SU-DHL-6 (cell line): Measurements from ENCODE around the gene LRCH2.

ENCODE experiments used
- H2AFZ ChIP-seq: fragments of 200-600 bp; sonication (generic); 2 replicates; pipeline ENCODE4 v1.6.1; 2014; ENCODE audit warnings: low read depth, mild to moderate bottlenecking, moderate library complexity, mixed read lengths, antibody characterized with exemption, low read length; ENCODE audit not compliant: severe bottlenecking
- H3F3A ChIP-seq: fragments of 200-600 bp; shearing (Covaris generic); 2 replicates; pipeline ENCODE4 v1.6.0; 2016; ENCODE audit warnings: antibody characterized with exemption, mild to moderate bottlenecking; ENCODE audit not compliant: insufficient read depth
- H3K27ac ChIP-seq: fragments of 200-600 bp; sonication (generic); 2 replicates; pipeline ENCODE4 v1.5.1; 2016; ENCODE audit warnings: low read depth, mild to moderate bottlenecking, low read length, moderate library complexity, mixed read lengths
- H3K27me3 ChIP-seq: fragments of 200-600 bp; sonication (generic), shearing (Covaris generic); 2 replicates; pipeline ENCODE4 v1.6.0; 2014; ENCODE audit warnings: mild to moderate bottlenecking, low read length
- H3K36me3 ChIP-seq: fragments of 200-600 bp; sonication (generic); 2 replicates; pipeline ENCODE4 v1.6.1; 2014; ENCODE audit warnings: mild to moderate bottlenecking, low read length, mixed read lengths
- H3K4me2 ChIP-seq: fragments of 300-600, 200-600 bp; shearing (Covaris generic), sonication (generic); 2 replicates; pipeline ENCODE4 v1.6.0; 2014; ENCODE audit warnings: low read length, low read depth, mild to moderate bottlenecking; ENCODE audit not compliant: poor library complexity, severe bottlenecking
- H3K4me3 ChIP-seq: fragments of 200-600 bp; sonication (generic); 2 replicates; pipeline ENCODE4 v1.5.1; 2014; ENCODE audit warnings: antibody characterized with exemption, low read length, mild to moderate bottlenecking, mixed read lengths; ENCODE audit not compliant: insufficient read depth, poor library complexity, severe bottlenecking
- H3K79me2 ChIP-seq: fragments of 200-600 bp; sonication (generic); 2 replicates; pipeline ENCODE4 v1.6.1; 2014; ENCODE audit warnings: mild to moderate bottlenecking, low read length, moderate library complexity; ENCODE audit not compliant: insufficient read depth
- H3K9ac ChIP-seq: fragments of 200-600 bp; sonication (generic); 2 replicates; pipeline ENCODE4 v1.7.0; 2014; ENCODE audit warnings: mild to moderate bottlenecking, low read length
- H3K9me2 ChIP-seq: fragments of 200-600 bp; sonication (generic); replicated peaks from 2 replicates; pipeline ENCODE4 v1.6.1; 2014; ENCODE audit warnings: low read length; ENCODE audit not compliant: insufficient read depth
- H3K9me3 ChIP-seq: fragments of 200-600 bp; sonication (generic); 2 replicates; pipeline ENCODE4 v1.6.1; 2014; ENCODE audit warnings: low read length, mixed read lengths; ENCODE audit not compliant: insufficient read depth
- H4K20me1 ChIP-seq: fragments of 200-600 bp; sonication (generic); 2 replicates; pipeline ENCODE4 v1.6.1; 2014; ENCODE audit warnings: low read depth, mild to moderate bottlenecking, antibody characterized with exemption, low read length, moderate library complexity, mixed read lengths
- EZH2phosphoT487 ChIP-seq: fragments of 200-600 bp; sonication (generic), shearing (Covaris generic); conservative IDR thresholded peaks from 2 replicates; pipeline ENCODE4 v1.6.1; 2018; ENCODE audit warnings: mild to moderate bottlenecking, antibody characterized with exemption, low read length, moderate library complexity, mixed read lengths
- TF ChIP-seq, protein P1 (sequence below): fragments of 200-600 bp; sonication (generic); IDR thresholded peaks from one replicate; pipeline ENCODE4 v1.5.1; 2017; ENCODE audit warnings: antibody characterized with exemption, mild to moderate bottlenecking, low read length, moderate library complexity; ENCODE audit not compliant: insufficient read depth, poor library complexity, severe bottlenecking

LRCH2 gene

DNA sequence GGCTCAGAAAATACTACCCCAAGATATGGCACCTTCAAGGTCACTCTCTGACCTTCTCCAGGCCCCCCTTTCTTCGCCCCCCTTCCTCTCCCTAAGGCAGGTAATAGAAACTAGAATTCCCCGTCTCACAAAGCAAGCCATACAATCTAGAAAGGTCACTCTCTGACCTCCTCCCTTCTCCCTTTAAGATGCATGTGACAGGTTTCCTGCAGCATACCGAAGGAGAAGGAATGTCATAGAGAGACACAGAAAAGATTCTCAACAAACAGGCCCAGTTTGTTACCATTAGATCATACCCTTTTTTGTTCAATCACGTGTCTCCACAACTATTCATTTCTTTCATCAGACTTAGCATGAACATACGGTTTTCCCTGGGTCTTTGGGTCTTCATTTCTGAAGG is 95.9 kb downstream of the LRCH2 start:
- H3K4me2 ChIP-seq = no peak overlapping the region
- H4K20me1 ChIP-seq = no peaks in the 10 kb centered on the region

DNA sequence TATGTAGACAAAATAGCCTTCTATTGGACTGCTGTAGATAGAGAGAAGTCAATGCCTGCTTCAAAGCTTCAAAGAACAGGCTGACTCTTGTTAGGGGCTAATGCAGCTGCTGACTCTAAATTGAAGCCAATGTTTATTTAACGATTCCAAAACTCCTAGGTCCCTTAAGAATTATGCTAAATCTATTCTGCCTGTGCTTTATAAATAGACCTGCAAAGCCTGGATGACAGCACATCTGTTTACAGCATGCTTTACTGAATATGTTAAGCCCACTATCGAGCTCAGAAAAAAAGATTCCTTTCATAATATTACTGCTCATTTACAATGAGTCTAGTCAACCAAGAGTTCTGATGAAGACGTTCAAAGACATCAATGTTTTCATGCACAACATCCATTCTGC is 99.5 kb downstream of the LRCH2 start:
- TF ChIP-seq, protein P1, sequence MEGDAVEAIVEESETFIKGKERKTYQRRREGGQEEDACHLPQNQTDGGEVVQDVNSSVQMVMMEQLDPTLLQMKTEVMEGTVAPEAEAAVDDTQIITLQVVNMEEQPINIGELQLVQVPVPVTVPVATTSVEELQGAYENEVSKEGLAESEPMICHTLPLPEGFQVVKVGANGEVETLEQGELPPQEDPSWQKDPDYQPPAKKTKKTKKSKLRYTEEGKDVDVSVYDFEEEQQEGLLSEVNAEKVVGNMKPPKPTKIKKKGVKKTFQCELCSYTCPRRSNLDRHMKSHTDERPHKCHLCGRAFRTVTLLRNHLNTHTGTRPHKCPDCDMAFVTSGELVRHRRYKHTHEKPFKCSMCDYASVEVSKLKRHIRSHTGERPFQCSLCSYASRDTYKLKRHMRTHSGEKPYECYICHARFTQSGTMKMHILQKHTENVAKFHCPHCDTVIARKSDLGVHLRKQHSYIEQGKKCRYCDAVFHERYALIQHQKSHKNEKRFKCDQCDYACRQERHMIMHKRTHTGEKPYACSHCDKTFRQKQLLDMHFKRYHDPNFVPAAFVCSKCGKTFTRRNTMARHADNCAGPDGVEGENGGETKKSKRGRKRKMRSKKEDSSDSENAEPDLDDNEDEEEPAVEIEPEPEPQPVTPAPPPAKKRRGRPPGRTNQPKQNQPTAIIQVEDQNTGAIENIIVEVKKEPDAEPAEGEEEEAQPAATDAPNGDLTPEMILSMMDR = no peak
- no peak for TF ChIP-seq EZH2phosphoT487

More for the DNA sequence above, 95.9 kb downstream of the LRCH2 start:
- Histone ChIP-seq H2AFZ (no peak overlapping the region), H3K27ac (no peak overlapping the region), H3K79me2 (no peaks in the 10 kb centered on the region), H3F3A (no peaks in the 10 kb centered on the region), H3K9me2 (no peaks in the 10 kb centered on the region), H3K9me3 (no peaks in the 10 kb centered on the region), H3K36me3 (no peaks in the 10 kb centered on the region), H3K4me3 (no peak overlapping the region), H3K9ac (no peak overlapping the region), H3K27me3 (no peaks in the 10 kb centered on the region)
- TF ChIP-seq, protein P1 = no peak
- no peak for TF ChIP-seq EZH2phosphoT487

GRCh38 chrX:115112411-115112810 is 121.5 kb downstream of the LRCH2 start:
- H3K4me2 ChIP-seq = no peak overlapping the region
- no peak overlapping the region for H2AFZ ChIP-seq
- TF ChIP-seq, protein P1 = no peak
- no peak for TF ChIP-seq EZH2phosphoT487
- no peaks in the 10 kb centered on the region for H3F3A ChIP-seq
- no peaks in the 10 kb centered on the region for H3K79me2 ChIP-seq
- H3K27me3 ChIP-seq = no peaks in the 10 kb centered on the region
- no peaks in the 10 kb centered on the region for H3K9me3 ChIP-seq
- no peaks in the 10 kb centered on the region for H3K36me3 ChIP-seq
- H3K9ac ChIP-seq = no peak overlapping the region
- no peak overlapping the region for H3K27ac ChIP-seq
- H3K4me3 ChIP-seq = no peak overlapping the region
- H3K9me2 ChIP-seq = no peaks in the 10 kb centered on the region
- H4K20me1 ChIP-seq = no peaks in the 10 kb centered on the region

More for the DNA sequence above, 99.5 kb downstream of the LRCH2 start:
- no peaks in the 10 kb centered on the region for H3K79me2 ChIP-seq
- H3K9ac ChIP-seq = no peak overlapping the region
- no peaks in the 10 kb centered on the region for H3K9me2 ChIP-seq
- no peaks in the 10 kb centered on the region for H4K20me1 ChIP-seq
- no peaks in the 10 kb centered on the region for H3F3A ChIP-seq
- H2AFZ ChIP-seq = no peak overlapping the region
- no peak overlapping the region for H3K4me3 ChIP-seq
- H3K27ac ChIP-seq = no peak overlapping the region
- H3K27me3 ChIP-seq = no peaks in the 10 kb centered on the region
- H3K4me2 ChIP-seq = no peak overlapping the region
- no peaks in the 10 kb centered on the region for H3K36me3 ChIP-seq
- no peaks in the 10 kb centered on the region for H3K9me3 ChIP-seq

DNA sequence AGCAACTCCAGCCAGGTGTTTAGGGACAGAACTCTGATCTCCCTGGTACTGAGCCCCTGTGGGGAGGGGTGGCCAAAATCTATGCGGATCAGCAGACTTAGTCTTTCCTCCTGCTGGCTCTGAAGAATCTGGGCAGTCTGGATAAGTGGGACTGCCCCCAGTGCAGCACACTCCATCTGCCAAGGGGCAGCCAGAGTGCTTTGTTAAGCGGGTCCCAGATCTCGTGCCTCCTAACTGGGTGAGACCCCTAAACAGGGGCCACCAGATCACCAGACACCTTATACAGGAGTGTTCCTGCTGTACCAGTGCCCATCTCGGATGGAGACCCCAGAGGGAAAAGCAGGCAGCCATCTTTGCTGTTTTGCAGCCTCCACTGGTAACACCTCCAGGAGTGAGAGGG is 135.0 kb downstream of the LRCH2 start:
- no peak overlapping the region for H3K9ac ChIP-seq
- no peaks in the 10 kb centered on the region for H3K9me2 ChIP-seq
- H3F3A ChIP-seq = no peaks in the 10 kb centered on the region
- H3K36me3 ChIP-seq = no peaks in the 10 kb centered on the region
- H3K9me3 ChIP-seq = no peaks in the 10 kb centered on the region
- no peak overlapping the region for H3K4me3 ChIP-seq
- H2AFZ ChIP-seq = no peak overlapping the region
- no peaks in the 10 kb centered on the region for H3K27me3 ChIP-seq
- no peak overlapping the region for H3K27ac ChIP-seq
- no peak for TF ChIP-seq EZH2phosphoT487
- TF ChIP-seq, protein P1 = no peak
- H3K4me2 ChIP-seq = no peak overlapping the region
- H3K79me2 ChIP-seq = no peaks in the 10 kb centered on the region
- H4K20me1 ChIP-seq = no peaks in the 10 kb centered on the region
